Limb (tissue), 2 donors: ENCODE measurements around the gene CCT4.
"Not testable (repeated sequence)": the region's sequence is repeated elsewhere in the genome, so short reads cannot be mapped to it uniquely, and the experiment has no call there.

Experiments
- DNase-seq, 2 donors: peaks; one replicate each; pipeline ENCODE4 v3.0.0-alpha.2; 2016; ENCODE audit errors: extremely low spot score in 2 of 2

The CCT4 gene, protein sequence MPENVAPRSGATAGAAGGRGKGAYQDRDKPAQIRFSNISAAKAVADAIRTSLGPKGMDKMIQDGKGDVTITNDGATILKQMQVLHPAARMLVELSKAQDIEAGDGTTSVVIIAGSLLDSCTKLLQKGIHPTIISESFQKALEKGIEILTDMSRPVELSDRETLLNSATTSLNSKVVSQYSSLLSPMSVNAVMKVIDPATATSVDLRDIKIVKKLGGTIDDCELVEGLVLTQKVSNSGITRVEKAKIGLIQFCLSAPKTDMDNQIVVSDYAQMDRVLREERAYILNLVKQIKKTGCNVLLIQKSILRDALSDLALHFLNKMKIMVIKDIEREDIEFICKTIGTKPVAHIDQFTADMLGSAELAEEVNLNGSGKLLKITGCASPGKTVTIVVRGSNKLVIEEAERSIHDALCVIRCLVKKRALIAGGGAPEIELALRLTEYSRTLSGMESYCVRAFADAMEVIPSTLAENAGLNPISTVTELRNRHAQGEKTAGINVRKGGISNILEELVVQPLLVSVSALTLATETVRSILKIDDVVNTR

DNA sequence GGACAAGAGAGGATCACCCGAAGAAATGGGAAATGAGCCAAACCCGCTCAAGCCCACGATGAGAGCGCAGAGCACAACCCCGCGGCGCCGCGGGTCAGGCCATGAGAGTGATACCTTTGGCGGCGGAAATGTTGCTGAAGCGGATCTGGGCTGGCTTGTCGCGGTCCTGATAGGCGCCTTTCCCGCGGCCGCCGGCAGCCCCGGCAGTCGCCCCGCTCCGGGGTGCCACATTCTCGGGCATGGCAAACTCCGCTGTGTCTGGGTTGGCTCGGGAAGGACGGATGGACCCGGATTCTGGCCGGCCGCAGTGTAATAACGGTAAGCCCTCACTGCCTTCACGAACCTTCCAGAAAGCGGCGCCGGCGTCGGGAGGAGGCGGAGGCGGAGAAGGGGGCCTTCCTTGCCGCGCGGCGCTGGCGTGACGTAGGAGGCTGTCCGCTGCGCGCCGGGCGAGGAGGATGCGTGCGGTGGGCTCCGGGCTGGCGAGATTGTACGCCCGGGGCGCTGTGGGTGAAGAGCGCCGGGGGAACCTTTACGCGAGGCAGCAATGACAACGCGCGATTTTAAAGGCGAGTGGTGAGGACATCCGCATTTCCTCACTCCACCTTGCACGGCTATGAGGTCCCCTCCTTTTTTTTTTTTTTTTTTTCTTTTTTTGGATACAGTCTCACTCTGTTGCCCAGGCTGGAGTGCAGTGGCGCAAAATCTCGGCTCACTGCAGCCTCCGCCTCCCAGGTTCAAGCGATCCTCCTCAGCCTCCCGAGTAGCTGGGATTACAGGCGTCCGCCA lies at the start of gene CCT4:
CCT4 (minus strand) TSS at position 390 of the 789 bp plus-strand sequence; CDS start at position 241, 149 bp downstream.
- peak; percentile 88 to 97 for DNase-seq

DNA sequence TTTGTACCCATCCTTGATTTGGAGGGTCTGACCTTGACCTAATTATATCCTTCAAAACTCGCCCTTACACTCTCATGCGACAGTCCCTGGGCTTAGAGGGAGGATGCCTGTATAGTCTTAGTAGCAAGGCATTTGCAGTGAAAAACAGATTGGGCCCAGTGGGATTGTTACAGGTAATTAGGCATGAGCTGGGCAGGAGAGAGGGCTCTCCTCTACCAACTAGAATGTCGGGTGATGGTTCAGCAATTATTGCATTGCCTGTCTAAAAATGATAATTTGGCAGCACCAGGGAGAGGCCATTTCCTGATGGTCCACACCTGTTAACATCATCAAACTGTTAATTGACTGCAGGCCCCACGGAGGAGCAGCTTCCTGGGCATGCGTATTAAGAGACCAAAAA lies 49.4 kb upstream of the CCT4 start:
- no peak for DNase-seq

DNA sequence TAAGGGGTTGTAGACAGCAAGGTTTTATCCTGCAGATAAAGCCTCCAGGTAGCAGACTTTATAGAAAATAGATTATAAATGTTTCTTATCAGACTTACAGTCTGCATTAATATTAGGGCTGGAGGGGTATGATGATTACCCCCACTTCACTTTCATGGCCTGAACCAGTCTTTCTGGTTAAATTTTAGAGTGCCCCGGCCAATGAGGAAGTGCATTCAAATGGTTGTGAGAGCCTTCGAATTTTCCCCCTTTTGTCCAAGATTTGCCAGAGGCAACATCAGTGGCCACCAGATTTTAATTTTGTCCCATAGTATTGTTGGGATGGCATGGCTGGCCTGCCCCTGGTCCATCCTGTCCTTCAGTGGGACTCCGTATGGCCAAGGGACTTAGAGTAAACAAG lies 48.6 kb upstream of the CCT4 start:
- no peak for DNase-seq

- DNase-seq: no peak
Observed at GRCh38 chr2:61928826-61929461, 40.5 kb upstream of the CCT4 start.

GRCh38 chr2:61926531-61927477 lies 38.3 kb upstream of the CCT4 start:
- DNase-seq: no peak

- no peak for DNase-seq
Observed at GRCh38 chr2:61924895-61925663, 36.6 kb upstream of the CCT4 start.

GRCh38 chr2:61922714-61923113 lies 34.3 kb upstream of the CCT4 start:
- DNase-seq: no peak

- DNase-seq: no peak
Observed at GRCh38 chr2:61920548-61920947, 32.1 kb upstream of the CCT4 start.

DNA sequence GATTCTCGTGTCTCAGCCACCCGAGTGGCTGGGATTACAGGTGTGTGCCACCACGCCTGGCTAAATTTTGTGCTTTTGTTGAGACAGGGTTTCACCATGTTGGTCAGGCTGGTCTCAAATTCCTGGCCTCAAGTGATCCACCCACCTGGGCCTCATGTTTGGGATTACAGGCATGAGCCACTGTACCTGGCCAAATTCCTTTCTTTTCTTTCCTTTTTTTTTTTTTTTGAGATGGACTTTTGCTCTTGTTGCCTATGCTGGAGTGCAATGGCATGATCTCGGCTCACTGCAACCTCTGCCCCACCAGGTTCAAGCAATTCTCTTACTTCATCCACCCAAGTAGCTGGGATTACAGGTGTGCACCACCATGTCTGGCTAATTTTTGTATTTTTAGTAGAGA lies 26.3 kb upstream of the CCT4 start:
- DNase-seq: not testable (repeated sequence)

DNA sequence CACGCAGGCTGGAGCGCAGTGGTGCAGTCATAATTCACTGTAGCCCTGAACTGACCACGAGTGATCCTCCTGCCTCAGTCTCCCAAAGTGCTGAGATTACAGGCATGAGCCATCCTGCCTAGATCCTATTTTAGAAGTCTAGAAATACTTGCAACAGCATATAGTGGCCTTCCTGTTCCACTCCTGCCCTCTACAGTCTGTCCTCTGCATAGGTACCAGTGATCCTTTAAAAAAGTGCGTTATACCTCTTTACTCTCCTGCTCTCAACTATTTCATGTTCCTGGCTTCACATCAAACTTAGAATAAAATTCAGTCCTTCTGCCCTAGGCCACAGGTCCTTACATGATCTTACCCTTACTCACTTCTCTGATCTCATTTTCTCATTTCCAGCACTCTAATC lies 23.1 kb upstream of the CCT4 start:
- DNase-seq: no peak

- DNase-seq: no peak
Observed at GRCh38 chr2:61910603-61911002, 22.1 kb upstream of the CCT4 start.

DNA sequence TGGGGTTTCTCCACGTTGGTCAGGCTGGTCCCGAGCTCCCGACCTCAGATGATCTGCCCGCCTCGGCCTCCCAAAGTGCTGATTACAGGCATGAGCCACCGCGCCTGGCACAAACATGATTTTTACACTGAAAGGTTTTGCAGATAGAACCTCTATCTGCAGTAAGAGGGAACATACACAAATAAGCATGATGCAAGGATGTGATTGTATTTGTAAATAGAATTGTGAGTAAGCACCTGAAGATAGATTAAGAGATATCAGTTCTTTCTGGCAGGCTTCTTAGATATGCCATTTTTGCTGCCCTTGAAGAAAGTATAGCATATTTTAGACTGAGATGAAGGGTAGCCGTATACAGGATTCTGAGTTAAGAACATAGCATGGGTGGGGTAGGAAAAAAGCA lies 20.7 kb upstream of the CCT4 start:
- DNase-seq: no peak

- no peak for DNase-seq
Observed at GRCh38 chr2:61906186-61906470, 17.7 kb upstream of the CCT4 start.

- DNase-seq: peak; percentile 86 to 88
Observed at GRCh38 chr2:61905372-61906185, 17.1 kb upstream of the CCT4 start, which contains the start of gene COMMD1. Gene COMMD1, plus strand, starts transcription at chr2:61905674. Its CDS starts 5 bp downstream, at chr2:61905679.

DNA sequence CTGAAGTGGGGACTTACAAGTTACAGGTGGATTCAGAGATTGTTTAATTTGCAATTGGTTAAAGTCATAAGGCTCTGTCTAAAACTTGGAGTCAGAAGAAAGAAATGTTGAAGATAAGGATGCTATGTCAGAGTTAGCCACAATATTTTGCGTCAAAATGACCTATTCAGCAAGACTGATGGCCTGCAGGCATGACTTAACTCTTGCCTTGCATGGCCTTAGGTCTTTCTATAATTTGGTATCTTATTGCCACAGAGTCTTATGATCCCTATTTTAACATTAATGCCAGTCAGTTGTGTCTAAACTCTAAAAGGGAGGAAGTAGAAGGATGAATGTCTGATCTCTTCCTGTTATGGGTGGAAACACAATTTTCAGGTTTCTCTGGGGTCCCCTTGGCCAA lies 11.8 kb upstream of the CCT4 start:
- DNase-seq: no peak

- DNase-seq: peak in 1 of 2 donors; percentile 10
Observed at GRCh38 chr2:61898810-61899209, 10.4 kb upstream of the CCT4 start.

DNA sequence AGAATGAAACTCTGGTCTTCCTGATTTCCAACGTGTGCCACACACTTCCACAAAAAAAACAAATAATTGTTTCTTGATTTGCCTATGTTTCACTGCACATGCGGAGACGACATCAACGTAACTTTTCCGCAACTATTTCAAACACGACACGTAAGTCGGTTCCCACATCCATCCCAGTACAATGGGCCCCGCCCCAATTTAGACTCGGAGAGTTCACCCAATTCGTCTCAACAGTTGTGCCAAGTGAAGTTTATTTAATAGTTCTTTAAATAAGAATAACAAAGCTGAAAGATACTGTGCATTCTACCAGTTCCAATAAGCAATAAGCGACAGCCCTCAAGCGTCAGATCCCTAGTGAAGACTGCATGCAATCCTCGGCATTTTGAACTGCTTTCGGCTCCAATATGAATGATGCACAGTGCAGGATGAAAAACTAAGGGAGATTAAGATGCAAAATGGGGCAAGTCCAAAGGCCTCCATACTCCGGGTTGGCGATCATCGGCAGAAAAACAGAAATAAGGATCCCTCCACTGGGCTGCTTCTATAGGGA lies 664 bp downstream of the CCT4 start:
- no peak for DNase-seq

GRCh38 chr2:61885896-61886603 lies 2.4 kb downstream of the CCT4 start:
- no peak for DNase-seq
